ENCODE results near the gene PPP1R9A. TPM values are rescaled to one million over a fixed set of nuclear protein-coding genes. Genes with fewer than 3 reads are reported as not detected.

PPP1R9A gene
- total RNA-seq, 3 donors from 2014 or later: 7.5 to 34.7 (median 19.3) TPM

- intact Hi-C loops (cut with DNase I; ENCODE audit: low total_unique reads): no loop called here
- Histone ChIP-seq H3K27me3 (no peaks in the 10 kb centered on the region), H3K9me3 (peaks cover 6 to 13% of the 10 kb centered on the region in 2 donors), H3K36me3 (no peaks in the 10 kb centered on the region), H3K27ac (no peak overlapping the region), H3K4me1 (no peaks in the 10 kb centered on the region), H3K4me3 (no peak overlapping the region)
- TF ChIP-seq POLR2A (IDR thresholded peaks at IDR 0.05) (no peak), POLR2AphosphoS5 (IDR thresholded peaks at IDR 0.05) (no peak)
- TF ChIP-seq, protein P1, sequence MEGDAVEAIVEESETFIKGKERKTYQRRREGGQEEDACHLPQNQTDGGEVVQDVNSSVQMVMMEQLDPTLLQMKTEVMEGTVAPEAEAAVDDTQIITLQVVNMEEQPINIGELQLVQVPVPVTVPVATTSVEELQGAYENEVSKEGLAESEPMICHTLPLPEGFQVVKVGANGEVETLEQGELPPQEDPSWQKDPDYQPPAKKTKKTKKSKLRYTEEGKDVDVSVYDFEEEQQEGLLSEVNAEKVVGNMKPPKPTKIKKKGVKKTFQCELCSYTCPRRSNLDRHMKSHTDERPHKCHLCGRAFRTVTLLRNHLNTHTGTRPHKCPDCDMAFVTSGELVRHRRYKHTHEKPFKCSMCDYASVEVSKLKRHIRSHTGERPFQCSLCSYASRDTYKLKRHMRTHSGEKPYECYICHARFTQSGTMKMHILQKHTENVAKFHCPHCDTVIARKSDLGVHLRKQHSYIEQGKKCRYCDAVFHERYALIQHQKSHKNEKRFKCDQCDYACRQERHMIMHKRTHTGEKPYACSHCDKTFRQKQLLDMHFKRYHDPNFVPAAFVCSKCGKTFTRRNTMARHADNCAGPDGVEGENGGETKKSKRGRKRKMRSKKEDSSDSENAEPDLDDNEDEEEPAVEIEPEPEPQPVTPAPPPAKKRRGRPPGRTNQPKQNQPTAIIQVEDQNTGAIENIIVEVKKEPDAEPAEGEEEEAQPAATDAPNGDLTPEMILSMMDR (IDR thresholded peaks at IDR 0.05): no peak
- DNase-seq (ENCODE audit: low spot score in 2 of 2): no peak
Measured at GRCh38 chr7:95028683-95029082, 121.3 kb downstream of the PPP1R9A start.

GRCh38 chr7:95035295-95035694, 127.9 kb downstream of the PPP1R9A start:
- TF ChIP-seq POLR2AphosphoS5 (IDR thresholded peaks at IDR 0.05) (no peak), POLR2A (IDR thresholded peaks at IDR 0.05) (no peak)
- TF ChIP-seq, protein P1 (IDR thresholded peaks at IDR 0.05): no peak

DNA sequence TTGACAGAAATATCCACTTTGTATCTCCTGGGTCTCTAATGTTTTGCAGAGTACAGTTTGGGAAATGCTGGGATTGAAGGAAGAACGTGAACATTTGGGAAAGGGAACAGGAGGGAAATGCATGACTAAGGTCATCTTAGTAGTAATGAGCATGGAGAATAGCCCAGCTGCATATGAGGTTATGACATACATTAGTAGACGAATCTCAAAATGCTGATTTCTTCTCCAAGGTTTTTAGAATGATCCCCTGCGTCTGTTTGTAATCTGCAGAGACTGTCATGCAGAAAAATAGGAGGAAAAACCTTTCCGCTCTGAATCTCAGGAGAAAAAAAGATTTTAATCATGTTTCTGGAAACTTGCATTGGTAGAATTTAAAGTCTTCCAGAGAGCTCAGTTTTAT, 133.6 kb downstream of the PPP1R9A start:
- Histone ChIP-seq H3K27ac (no peak overlapping the region), H3K27me3 (no peaks in the 10 kb centered on the region), H3K9me3 (no peaks in the 10 kb centered on the region), H3K36me3 (no peaks in the 10 kb centered on the region), H3K4me3 (no peak overlapping the region), H3K4me1 (no peaks in the 10 kb centered on the region)
- DNase-seq (ENCODE audit: low spot score in 2 of 2): no peak
- TF ChIP-seq POLR2A (IDR thresholded peaks at IDR 0.05): no peak
- no peak for TF ChIP-seq POLR2AphosphoS5 (IDR thresholded peaks at IDR 0.05)
- TF ChIP-seq, protein P1 (IDR thresholded peaks at IDR 0.05): no peak
- intact Hi-C loops (cut with DNase I; ENCODE audit: low total_unique reads): no loop called here

More at GRCh38 chr7:95035295-95035694, 127.9 kb downstream of the PPP1R9A start:
- intact Hi-C loops (cut with DNase I; ENCODE audit: low total_unique reads): no loop called here
- Histone ChIP-seq H3K27ac (no peak overlapping the region), H3K9me3 (no peaks in the 10 kb centered on the region), H3K4me1 (no peaks in the 10 kb centered on the region), H3K27me3 (no peaks in the 10 kb centered on the region), H3K36me3 (no peaks in the 10 kb centered on the region), H3K4me3 (no peak overlapping the region)
- no peak for DNase-seq (ENCODE audit: low spot score in 2 of 2)

GRCh38 chr7:95045236-95045923, 138.0 kb downstream of the PPP1R9A start:
- intact Hi-C loops (cut with DNase I; ENCODE audit: low total_unique reads): no loop called here
- H3K9me3 ChIP-seq: no peaks in the 10 kb centered on the region
- no peak for DNase-seq (ENCODE audit: low spot score in 2 of 2)
- H3K4me3 ChIP-seq: no peak overlapping the region
- no peak overlapping the region for H3K27ac ChIP-seq
- TF ChIP-seq, protein P1 (IDR thresholded peaks at IDR 0.05): no peak
- TF ChIP-seq POLR2AphosphoS5 (IDR thresholded peaks at IDR 0.05): no peak
- no peak for TF ChIP-seq POLR2A (IDR thresholded peaks at IDR 0.05)
- no peaks in the 10 kb centered on the region for H3K27me3 ChIP-seq
- H3K36me3 ChIP-seq: no peaks in the 10 kb centered on the region
- H3K4me1 ChIP-seq: no peaks in the 10 kb centered on the region

- Histone ChIP-seq H3K4me3 (no peak overlapping the region), H3K4me1 (no peaks in the 10 kb centered on the region), H3K36me3 (no peaks in the 10 kb centered on the region), H3K9me3 (no peaks in the 10 kb centered on the region), H3K27ac (no peak overlapping the region), H3K27me3 (no peaks in the 10 kb centered on the region)
- intact Hi-C loops (cut with DNase I; ENCODE audit: low total_unique reads): no loop called here
- TF ChIP-seq POLR2A (IDR thresholded peaks at IDR 0.05): no peak
- TF ChIP-seq, protein P1 (IDR thresholded peaks at IDR 0.05): no peak
- no peak for TF ChIP-seq POLR2AphosphoS5 (IDR thresholded peaks at IDR 0.05)
- no peak for DNase-seq (ENCODE audit: low spot score in 2 of 2)
Measured at GRCh38 chr7:95046494-95047240, 139.3 kb downstream of the PPP1R9A start.
